Caco-2 (cell line): ENCODE results near the gene CRTC1. TPM values are rescaled to one million over a fixed set of nuclear protein-coding genes. Genes with fewer than 3 reads are reported as not detected.

Experiments
- BruUV-seq: library from RNA; stranded (reverse); fragments of 400-500 nt; replicated peaks from 2 replicates; lab custom pipeline; 2021; lab: Mats Ljungman, UMichigan
- CTCF ChIA-PET: fragments of 300-600 bp; sonication (Branson Sonifier 250); formaldehyde crosslinking; loops from one replicate; lab custom pipeline; 2022; ENCODE audit warnings: antibody characterized with exemption; lab: Charles Lee
- POLR2A ChIA-PET: fragments of 300-600 bp; sonication (Branson Sonifier 250); formaldehyde crosslinking; loops from one replicate; lab custom pipeline; 2022; ENCODE audit warnings: antibody characterized with exemption; lab: Charles Lee
- DNase-seq, 2 experiments: peaks; one replicate each; pipeline versions ENCODE4 v3.0.0 to v3.0.0-alpha.2; 2020 to 2022
- H3K27me3 ChIP-seq: replicated peaks from 2 replicates; pipeline ENCODE4 v1.6.0; 2011; ENCODE audit warnings: low read length; ENCODE audit not compliant: control insufficient read depth, insufficient read depth
- H3K36me3 ChIP-seq: 2 replicates; pipeline ENCODE4 v1.5.1; 2011; ENCODE audit warnings: low read length; ENCODE audit not compliant: control insufficient read depth, insufficient read depth
- H3K4me1 ChIP-seq: fragments of 250-450 bp; sonication (Bioruptor Pico); 2 replicates; pipeline ENCODE4 v1.5.1; 2020; ENCODE audit warnings: mild to moderate bottlenecking
- H3K4me3 ChIP-seq: 2 replicates; pipeline ENCODE4 v1.5.1; 2011; ENCODE audit warnings: low read depth, mild to moderate bottlenecking, control low read depth, low read length
- H3K9me3 ChIP-seq: fragments of 250-450 bp; sonication (Bioruptor Pico); 2 replicates; pipeline ENCODE4 v1.5.1; 2020; ENCODE audit warnings: mild to moderate bottlenecking, moderate library complexity
- H3K27ac Mint-ChIP-seq: one replicate; pipeline ENCODE4 v1.8.0; 2022; ENCODE audit warnings: mixed read lengths; ENCODE audit not compliant: unreplicated experiment
- H3K27me3 Mint-ChIP-seq: one replicate; pipeline ENCODE4 v1.8.0; 2022; ENCODE audit warnings: mixed read lengths; ENCODE audit not compliant: insufficient read depth, unreplicated experiment
- H3K36me3 Mint-ChIP-seq: one replicate; pipeline ENCODE4 v1.8.0; 2022; ENCODE audit warnings: mild to moderate bottlenecking, mixed read lengths; ENCODE audit not compliant: insufficient read depth, unreplicated experiment
- H3K4me1 Mint-ChIP-seq: one replicate; pipeline ENCODE4 v1.8.0; 2022; ENCODE audit warnings: low read depth, mixed read lengths; ENCODE audit not compliant: unreplicated experiment
- H3K4me3 Mint-ChIP-seq: one replicate; pipeline ENCODE4 v1.8.0; 2022; ENCODE audit warnings: mild to moderate bottlenecking, moderate library complexity, mixed read lengths; ENCODE audit not compliant: unreplicated experiment
- H3K9me3 Mint-ChIP-seq: one replicate; pipeline ENCODE4 v1.8.0; 2022; ENCODE audit warnings: mixed read lengths; ENCODE audit not compliant: unreplicated experiment
- intact Hi-C: fragments of 100-400 bp; cut with micrococcal nuclease; formaldehyde crosslinking; loops from one replicate; pipeline ENCODE4 v1.10.0; 2022; ENCODE audit not compliant: unreplicated experiment
- total RNA-seq: library from RNA; stranded (reverse); gene quantifications from 2 replicates; pipeline ENCODE4 v1.2.3, GENCODE V29; 2022
- TF ChIP-seq, protein P1 (sequence below), 2 experiments: fragments of 200-600 bp in 1 of 2; IDR thresholded peaks; 1 replicate in 1 of 2; 2 replicates in 1 of 2; pipeline versions ENCODE4 v1.5.1 to v1.8.0; 2011 to 2022; ENCODE audit warnings: antibody characterized with exemption in 1 of 2, control low read depth in 1 of 2, inconsistent platforms in 1 of 2, low read depth in 1 of 2, low read length in 1 of 2, mild to moderate bottlenecking in 1 of 2, moderate library complexity in 1 of 2; ENCODE audit not compliant: insufficient read depth in 1 of 2, severe bottlenecking in 1 of 2, unreplicated experiment in 1 of 2

The CRTC1 gene
- total RNA-seq, 1 experiment from 2014 or later = 13.8 TPM

- Mint-ChIP-seq H3K27ac (no peak within 1 kb of the TSS), H3K4me1 (peaks cover 15% of the 10 kb centered on the region), H3K27me3 (peaks cover 21% of the 10 kb centered on the region), H3K36me3 (no peaks in the 10 kb centered on the region), H3K4me3 (peak within 1 kb of the TSS; percentile 73), H3K9me3 (no peaks in the 10 kb centered on the region)
- no TSS peak for BruUV-seq
- DNase-seq = no peak
- Histone ChIP-seq H3K4me1 (peaks cover 9% of the 10 kb centered on the region; the same call in 1 of the 2 replicates), H3K36me3 (no peaks in the 10 kb centered on the region), H3K4me3 (peak within 1 kb of the TSS; percentile 25), H3K9me3 (no peaks in the 10 kb centered on the region), H3K27me3 (peaks cover 2% of the 10 kb centered on the region)
- intact Hi-C loops = no loop called here
- POLR2A ChIA-PET = no interaction called here
- CTCF ChIA-PET = no interaction called here
- TF ChIP-seq, protein P1, sequence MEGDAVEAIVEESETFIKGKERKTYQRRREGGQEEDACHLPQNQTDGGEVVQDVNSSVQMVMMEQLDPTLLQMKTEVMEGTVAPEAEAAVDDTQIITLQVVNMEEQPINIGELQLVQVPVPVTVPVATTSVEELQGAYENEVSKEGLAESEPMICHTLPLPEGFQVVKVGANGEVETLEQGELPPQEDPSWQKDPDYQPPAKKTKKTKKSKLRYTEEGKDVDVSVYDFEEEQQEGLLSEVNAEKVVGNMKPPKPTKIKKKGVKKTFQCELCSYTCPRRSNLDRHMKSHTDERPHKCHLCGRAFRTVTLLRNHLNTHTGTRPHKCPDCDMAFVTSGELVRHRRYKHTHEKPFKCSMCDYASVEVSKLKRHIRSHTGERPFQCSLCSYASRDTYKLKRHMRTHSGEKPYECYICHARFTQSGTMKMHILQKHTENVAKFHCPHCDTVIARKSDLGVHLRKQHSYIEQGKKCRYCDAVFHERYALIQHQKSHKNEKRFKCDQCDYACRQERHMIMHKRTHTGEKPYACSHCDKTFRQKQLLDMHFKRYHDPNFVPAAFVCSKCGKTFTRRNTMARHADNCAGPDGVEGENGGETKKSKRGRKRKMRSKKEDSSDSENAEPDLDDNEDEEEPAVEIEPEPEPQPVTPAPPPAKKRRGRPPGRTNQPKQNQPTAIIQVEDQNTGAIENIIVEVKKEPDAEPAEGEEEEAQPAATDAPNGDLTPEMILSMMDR (IDR thresholded peaks at IDR 0.05; ENCODE audit: insufficient read depth in 1 of 2, low read depth in 1 of 2, low read length in 1 of 2, severe bottlenecking in 1 of 2, unreplicated experiment in 1 of 2) = no peak
Measured at GRCh38 chr19:18790566-18791314, 107.3 kb downstream of the CRTC1 start, which contains the start of gene COMP. Gene COMP (minus strand): TSS chr19:18791305. CDS start chr19:18791269, 36 bp downstream.

GRCh38 chr19:18791315-18791678 lies 107.8 kb downstream of the CRTC1 start:
- Histone ChIP-seq H3K27me3 (peaks cover 2% of the 10 kb centered on the region), H3K4me3 (no peak overlapping the region), H3K36me3 (no peaks in the 10 kb centered on the region), H3K9me3 (no peaks in the 10 kb centered on the region), H3K4me1 (peaks cover 9% of the 10 kb centered on the region; the same call in 1 of the 2 replicates)
- H3K27ac Mint-ChIP-seq = no peak overlapping the region
- ChIA-PET CTCF (no interaction called here), POLR2A (no interaction called here)
- H3K27me3 Mint-ChIP-seq = peaks cover 21% of the 10 kb centered on the region
- intact Hi-C loops = no loop called here
- BruUV-seq = no TSS peak
- H3K4me1 Mint-ChIP-seq = peaks cover 15% of the 10 kb centered on the region
- peak overlapping the region; percentile 73 for H3K4me3 Mint-ChIP-seq
- no peaks in the 10 kb centered on the region for H3K36me3 Mint-ChIP-seq
- peak in 1 of 2 experiments; percentile 32 for DNase-seq
- TF ChIP-seq, protein P1 (IDR thresholded peaks at IDR 0.05; ENCODE audit: insufficient read depth in 1 of 2, low read depth in 1 of 2, low read length in 1 of 2, severe bottlenecking in 1 of 2, unreplicated experiment in 1 of 2) = no peak
- H3K9me3 Mint-ChIP-seq = no peaks in the 10 kb centered on the region

GRCh38 chr19:18792661-18793060 lies 109.2 kb downstream of the CRTC1 start:
- BruUV-seq = no TSS peak
- CTCF ChIA-PET = no interaction called here
- intact Hi-C loops = no loop called here

More at GRCh38 chr19:18792661-18793060, 109.2 kb downstream of the CRTC1 start:
- H3K4me1 ChIP-seq = peaks cover 9% of the 10 kb centered on the region; the same call in 1 of the 2 replicates
- Mint-ChIP-seq H3K27ac (no peak overlapping the region), H3K9me3 (no peaks in the 10 kb centered on the region), H3K4me1 (peaks cover 15% of the 10 kb centered on the region), H3K4me3 (no peak overlapping the region), H3K27me3 (peaks cover 16% of the 10 kb centered on the region), H3K36me3 (no peaks in the 10 kb centered on the region)
- POLR2A ChIA-PET = no interaction called here
- no peak for DNase-seq
- TF ChIP-seq, protein P1 (IDR thresholded peaks at IDR 0.05; ENCODE audit: insufficient read depth in 1 of 2, low read depth in 1 of 2, low read length in 1 of 2, severe bottlenecking in 1 of 2, unreplicated experiment in 1 of 2) = no peak
- H3K27me3 ChIP-seq = peaks cover 2% of the 10 kb centered on the region
- no peaks in the 10 kb centered on the region for H3K36me3 ChIP-seq
- H3K9me3 ChIP-seq = no peaks in the 10 kb centered on the region
- H3K4me3 ChIP-seq = no peak overlapping the region
